Measurements from ENCODE around the gene KNOP1.
"Not testable (repeated sequence)": the region's sequence is repeated elsewhere in the genome, so short reads cannot be mapped to it uniquely, and the experiment has no call there.

Gene KNOP1

DNA sequence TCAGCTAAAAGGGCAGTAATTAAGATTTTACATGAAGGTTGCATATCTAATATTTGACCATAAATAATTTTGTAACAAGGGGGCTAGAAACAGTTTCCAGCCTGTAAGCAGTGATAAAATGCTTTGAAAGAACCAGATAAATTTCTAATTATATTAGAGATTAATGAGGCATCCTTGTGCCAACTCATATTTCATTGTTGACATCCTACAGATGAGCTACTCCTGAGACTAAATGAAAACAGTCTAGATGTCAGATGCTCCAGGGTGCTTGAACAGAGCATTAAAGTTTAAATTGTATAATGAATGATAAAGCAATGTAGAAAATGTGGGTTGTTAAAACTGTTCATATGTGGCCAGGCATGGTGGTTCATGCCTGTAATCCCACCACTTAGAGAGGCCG, 23.3 kb upstream of the KNOP1 start:
- DNase-seq = no peak

DNA sequence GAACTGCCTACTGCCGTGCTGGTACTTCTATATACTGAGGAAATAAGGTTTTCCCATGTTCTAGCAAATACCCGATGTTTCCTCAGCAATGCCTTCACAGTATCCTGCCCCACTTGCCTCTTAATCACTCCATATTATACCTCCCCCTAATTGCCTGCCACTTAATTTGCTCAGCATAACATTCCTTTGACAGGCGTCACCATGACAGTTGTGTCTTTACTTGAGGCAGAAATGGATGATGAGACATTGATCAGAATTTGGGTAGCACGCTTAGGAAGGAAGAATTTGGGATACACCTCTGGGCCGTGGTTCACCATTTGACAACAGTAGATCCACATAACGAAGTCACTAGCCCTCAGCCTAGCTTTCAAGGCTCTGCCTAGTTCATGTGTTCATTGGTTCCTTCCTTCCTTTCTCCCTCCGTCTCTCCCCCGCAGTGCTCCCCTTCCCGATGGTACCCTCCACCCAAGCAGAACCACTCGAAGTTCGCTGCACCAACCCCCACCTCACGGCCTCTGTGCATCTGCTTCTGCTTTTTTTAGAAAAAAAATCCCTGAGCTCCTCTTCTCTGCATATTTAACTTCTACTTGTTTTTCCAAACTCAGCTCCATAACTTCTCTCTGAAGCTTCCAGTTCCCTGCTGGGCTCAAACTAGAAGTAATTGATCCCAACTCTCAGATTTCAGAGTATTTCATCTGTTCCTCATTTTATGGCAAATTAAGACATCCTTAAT, 19.4 kb upstream of the KNOP1 start:
- DNase-seq = no peak

DNA sequence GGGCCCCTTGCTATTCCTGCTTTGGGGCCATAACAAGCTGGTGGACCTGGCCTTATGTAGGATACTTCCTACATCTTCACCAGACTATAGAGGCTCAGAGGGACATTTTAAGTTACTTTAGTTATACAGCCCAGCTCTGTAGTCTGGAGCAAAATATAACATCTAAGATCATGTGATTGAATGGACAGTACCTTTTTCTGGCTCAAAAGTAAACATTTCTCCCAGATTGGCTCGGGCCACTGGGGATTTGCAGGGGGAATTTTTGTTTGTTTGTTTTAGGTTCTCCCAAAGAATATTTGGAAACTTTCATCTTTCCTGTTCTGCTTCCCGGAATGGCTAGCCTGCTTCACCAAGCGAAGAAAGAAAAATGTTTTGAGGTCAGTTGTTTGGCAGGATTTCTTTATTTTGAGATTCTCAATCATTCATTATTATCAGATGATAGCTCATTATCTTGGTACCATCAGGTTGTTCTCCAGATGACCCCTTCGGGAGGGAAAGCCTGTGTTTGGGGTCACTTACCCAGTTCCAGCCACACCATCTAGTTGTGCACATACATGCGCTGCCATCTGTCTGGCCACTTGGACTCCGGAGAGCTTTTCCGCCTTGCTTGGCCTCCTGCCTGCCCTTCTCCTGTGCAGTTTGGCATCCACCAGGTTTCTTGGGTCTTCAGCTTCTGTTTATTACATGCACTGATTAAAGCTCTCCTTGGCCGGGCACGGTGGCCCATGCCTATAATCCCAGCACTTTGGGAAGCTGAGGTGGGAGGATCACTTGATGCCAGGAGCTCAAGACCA, 17.2 kb upstream of the KNOP1 start:
- no peak for DNase-seq

DNA sequence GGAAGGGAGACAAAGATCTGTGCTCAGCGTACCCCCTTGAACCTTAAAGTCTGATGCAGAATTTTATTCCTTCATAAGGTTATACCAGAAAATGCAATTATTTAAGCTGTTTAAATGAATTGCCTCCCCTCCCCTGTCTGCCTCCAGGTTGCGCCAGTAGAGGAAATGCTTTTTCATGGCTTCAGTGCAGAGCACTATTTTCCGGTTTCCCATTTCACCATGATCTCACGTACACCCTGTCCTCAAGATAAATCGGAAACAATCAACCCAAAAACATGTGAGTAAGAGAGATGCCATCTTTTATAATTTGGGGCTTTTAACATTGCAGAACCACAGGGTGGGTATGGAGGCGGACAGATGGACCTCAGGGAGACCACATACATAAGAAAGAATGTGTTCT, 15.5 kb upstream of the KNOP1 start:
- DNase-seq = no peak

DNA sequence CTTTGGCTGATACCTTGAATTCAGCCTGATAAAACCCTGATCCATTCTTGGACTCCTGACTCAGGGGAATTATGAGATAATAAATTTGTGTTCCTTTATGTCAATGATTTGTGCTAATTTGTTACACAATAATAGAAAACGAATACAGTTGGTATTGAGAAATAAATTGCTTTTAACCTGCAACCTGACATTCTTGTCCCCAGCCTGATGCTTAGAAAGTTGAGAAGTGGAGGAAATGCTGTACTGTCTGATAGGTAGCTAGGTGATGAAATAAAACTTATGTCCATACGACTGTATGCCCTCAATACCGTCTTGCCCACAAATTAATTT, 10.6 kb upstream of the KNOP1 start:
- no peak for DNase-seq

DNA sequence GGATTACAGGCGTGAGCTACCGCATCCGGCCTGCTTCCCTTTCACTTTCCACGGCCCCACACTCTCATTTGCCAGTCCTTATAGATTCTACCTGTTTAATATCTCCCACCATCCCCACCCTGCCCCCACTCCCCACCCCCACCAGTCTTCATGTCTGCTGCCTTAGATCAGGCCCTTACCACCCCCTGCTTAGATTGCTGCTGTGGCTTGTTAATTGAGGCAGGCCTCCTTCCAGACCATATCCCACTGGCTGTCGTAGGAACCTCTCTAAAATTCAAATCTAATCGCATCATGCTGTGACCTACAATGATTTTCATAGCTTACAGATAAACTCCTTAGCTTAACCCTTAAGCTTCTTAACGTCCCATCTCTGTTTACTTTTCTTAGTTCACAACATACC, 5.0 kb upstream of the KNOP1 start:
- no peak for DNase-seq

DNA sequence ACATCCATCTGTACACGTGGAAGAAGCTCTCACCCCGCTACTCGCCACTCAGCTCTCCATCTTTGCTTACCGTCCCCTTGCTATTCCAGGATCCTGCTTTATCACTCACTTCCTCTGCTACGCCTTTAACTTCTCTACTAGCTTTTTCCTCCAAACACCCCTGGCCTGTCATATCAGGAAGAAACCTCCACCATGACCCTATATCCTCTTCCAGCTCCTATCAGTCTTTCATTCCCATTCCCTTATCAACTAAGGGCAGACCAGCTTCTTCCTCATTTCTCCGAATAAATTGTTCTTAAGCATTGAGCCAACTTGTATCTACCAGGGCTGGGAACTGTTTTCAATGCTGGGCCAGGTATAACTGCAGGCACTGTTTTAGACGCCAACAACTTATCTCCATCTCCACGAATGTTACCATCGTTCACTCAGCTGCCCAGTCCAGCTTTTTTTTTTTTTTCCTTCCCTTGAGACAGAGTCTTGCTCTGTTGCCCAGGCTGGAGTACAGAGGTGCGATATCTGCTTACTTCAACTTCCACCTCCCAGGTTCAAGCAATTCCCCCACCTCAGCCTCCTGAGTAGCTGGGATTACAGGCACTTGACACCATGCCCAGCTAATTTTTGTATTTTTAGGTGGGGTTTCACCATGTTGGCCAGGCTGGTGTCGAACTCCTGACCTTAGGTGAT, 4.4 kb upstream of the KNOP1 start:
- no peak for DNase-seq

DNA sequence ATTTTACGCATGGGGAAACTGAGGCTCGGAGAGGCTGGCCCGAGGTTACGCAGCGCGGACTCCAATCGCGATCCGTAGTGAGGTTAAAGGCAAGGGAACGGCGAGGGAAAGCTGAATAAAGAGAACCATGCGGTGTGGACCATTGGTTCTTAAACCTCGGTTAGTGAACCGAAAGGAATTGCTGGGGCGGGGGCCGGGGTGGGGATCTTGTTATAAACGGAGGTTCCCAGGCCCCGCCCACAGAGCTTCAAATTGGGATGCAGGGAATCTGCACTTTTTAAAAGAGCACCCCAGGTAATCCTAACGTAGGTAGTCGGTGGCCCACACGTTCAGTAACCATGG, 568 bp upstream of the KNOP1 start:
- no peak for DNase-seq

DNA sequence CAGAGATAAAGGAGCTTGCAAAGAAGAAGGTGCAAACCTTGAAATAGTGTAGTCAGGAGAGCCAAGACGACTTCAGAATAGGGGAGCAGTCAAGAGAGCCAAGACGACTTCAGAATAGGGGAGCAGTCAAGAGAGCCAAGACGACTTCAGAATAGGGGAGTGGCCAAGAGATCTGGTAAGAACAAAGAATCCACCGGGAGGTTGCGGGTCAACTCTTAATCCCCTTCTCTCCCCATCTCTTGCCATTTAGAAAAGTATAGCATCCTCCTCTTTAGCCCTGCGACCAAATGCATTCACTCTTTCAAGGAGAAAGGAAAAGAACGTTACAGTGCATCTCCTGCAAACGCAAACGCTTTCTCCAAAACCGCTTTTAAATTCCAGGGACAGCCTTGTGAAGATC, 713 bp downstream of the KNOP1 start:
- DNase-seq = no peak

DNA sequence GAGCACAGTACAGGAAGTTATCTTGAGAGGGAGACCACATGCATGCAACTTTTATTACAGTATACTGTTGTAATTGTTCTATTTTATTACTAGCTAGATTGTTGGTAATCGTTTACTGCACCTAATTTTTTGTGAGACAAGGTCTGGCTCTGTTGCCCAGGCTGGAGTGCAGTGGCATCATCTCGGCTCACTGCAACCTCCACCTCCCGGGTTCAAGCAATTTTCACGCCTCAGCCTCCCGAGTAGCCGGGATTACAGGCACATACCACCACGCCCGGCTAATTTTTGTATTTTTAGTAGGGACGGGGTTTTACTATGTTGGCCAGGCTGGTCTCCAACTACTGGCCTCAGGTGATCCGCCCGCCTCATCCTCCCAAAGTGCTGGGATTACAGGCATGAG, 1.3 kb downstream of the KNOP1 start:
- DNase-seq = not testable (repeated sequence)

DNA sequence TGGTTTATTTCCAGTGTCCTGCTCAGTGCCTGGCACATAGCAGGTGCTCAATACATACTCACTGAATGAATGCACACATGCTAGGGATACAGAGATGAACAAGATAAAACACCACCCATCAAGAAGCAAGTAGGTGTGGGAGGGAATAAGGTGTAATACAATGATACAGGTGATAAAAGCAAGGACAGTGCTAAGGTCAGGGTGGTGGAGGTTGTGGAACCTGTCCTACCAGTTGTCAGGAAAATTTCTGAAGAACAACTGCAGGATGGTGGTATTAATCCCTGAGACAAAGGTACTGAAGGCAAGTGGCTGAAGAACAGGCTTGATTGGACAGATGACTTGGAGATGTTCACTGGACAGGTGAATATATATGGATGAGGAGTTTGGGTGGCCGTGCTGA, 1.8 kb downstream of the KNOP1 start:
- no peak for DNase-seq

DNA sequence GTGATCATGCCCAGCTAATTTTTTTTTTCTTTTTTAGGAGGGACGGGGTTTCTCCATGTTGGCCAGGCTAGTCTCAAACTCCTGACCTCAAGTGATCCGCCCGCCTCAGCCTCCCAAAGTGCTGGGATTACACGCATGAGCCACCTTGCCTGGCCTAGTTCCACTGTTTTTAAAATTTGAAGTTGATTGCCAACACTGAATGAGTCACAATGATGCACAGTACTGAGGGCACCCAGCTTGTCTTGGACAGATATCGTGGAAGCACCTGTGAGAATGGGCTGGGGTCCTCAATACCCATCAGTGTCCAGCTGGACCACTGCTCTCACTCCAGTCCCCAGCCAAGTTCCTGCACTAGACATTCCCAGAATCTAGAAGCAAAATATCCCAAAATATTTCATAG, 2.5 kb downstream of the KNOP1 start:
- DNase-seq = no peak

DNA sequence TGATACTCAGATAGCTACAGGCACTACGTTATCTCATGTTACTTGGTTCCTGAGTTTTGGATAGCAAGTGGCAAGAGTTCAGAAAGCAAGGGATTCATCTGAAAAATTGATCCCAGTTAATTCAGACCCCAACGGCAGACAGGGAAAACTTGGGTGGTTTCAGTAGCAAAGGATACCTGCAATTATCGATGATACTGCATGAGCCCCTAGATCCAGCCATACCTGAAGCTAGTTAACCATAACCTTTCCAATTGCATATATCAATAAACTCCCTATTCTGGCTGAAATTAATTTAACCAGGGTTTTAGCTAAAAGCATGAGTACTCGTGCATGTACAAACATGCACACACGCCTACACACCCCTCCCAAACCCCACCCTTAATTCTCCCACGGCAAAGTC, 4.3 kb downstream of the KNOP1 start:
- DNase-seq = no peak

DNA sequence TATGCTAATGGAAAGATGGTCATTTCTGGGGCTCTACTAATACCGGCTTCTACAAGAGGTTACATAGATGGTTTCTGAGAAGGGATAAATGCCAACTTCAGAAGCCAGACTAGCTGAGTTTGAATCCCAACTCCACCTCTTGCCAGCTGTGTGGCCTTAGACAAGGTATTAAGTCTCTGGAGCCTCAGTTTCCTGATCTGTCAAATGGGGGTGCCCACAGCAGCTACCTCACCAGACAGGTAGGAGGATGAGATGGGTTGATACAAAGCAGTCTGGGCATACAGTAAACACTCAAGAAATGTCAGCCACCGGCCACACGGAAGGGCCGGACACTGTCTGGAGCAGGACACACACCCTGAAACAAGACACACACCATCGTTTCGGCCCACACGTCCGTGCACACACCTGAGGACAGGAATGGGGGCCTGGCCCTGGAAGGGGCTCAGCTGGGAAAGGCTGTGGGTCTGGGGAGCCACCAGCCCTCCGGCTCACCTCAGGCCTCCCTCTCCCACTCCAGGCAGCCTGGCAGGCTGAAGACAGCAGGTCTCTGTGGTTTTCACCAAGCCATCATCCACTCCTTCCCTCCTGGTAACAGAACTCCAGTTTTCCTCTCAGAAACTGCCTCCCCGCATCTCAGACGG, 5.5 kb downstream of the KNOP1 start:
- DNase-seq = no peak

DNA sequence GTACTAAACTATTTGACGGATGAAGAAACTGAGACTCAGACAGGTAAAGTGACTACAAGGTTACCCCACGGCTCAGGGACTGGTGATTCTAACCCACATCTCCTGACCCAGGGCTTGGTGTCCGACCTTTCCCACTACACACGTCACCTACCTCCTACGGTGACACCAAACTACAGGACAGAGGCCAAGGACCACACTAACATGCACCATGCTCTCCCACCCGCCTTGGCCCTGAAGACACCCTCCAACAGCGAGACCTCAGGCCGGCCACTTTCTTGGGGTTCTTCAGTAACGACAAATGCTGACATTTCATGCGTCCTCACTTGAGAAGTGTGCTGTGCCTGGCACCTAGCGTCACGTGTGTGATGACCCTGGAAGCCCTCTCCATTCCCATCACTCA, 6.4 kb downstream of the KNOP1 start:
- DNase-seq = no peak

DNA sequence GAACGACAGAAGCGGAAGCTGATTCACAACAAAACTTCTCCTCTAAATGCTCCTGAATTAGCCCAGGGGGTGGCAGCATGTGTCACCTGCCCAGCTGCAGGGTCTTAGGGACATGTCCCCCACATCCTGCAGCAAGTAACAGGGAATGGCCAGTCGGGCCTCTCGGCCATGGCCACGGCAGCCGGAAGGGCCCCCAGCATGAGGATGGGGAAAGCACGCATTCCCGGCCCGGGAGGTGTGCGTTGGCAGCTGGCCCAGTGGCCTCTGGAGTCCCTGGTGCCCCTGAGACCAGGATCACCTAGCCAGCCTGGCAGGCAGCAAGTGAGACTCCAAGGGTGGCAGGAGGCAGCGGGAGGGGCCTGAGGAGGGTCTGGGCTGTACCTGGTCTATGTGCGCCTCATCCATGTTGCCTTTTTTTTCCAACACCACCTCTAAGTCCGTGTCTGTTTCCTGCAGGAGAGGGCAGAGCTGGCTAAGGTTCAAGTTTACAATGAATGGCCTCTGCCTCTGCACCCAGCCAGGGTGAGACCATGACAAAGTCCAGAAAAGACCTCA, 7.0 kb downstream of the KNOP1 start:
- DNase-seq = no peak

DNA sequence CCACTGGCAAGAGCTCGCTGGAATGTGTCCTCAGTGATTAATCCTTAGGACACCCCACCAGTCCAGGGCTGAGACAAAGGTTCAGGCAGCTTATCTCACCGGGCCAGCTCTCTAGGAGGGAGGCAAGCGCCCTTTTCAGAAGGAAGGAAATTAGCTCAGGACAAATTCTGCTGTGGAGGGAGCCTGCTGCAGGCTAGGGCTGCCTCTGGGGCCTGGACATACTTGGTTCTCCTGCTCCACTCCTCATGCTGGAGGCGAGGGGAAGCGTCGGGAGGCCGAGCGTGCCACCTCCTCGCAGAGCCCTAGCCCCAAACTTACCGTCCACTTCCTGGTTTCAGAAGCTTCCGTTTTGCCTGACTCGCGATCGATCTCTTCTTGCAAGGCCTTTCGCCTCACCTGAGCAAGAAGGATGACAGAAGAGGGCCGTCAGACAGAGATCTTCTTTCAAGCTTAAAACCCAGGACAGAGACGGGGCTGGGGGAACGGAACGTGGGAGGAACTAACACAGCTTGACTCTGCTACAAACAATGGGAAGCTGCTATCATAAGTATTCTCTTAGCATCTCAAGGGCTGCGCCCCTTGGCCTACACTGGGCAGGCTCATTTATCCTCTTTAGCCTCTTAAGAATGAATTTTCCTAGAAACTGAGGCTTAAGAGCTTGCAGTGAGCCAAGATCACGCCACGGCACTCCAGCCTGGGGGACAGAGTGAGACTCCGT, 7.7 kb downstream of the KNOP1 start:
- DNase-seq = no peak

DNA sequence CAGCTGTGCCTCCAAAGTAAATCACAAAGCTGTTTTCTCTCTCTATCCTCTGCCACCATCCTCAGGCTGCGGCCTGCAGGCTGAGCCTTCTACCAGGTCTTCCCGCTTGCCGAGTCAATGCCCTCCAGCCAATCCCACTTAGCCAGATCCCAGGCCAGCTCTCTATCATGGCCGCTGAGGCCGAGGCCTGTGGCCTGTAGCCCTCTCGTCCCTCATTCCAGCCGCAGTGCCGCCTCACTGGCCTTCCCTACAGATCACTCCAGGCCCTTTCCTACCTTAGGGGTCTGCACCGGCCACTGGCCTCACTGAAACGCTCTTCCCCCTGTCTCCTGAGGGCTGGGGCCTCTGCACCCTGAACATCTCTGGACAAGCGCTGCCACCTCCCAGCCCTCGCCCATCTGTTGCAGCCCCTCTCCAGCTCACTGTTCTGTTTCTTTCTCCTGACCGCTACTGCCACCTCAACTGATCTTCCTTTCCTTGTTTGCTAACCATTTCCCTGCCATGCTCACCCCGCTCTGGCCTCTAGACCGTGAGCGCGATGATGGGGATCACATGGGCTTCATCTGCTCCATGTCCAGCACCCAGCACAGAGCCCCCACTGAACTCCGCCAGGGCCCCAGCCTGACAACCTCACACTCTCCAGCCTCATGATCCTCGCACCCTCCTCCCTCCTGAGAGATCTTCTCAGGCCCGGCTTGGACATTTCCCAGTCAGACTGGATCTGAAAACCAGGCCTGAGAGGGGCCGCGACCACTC, 8.5 kb downstream of the KNOP1 start:
- no peak for DNase-seq

DNA sequence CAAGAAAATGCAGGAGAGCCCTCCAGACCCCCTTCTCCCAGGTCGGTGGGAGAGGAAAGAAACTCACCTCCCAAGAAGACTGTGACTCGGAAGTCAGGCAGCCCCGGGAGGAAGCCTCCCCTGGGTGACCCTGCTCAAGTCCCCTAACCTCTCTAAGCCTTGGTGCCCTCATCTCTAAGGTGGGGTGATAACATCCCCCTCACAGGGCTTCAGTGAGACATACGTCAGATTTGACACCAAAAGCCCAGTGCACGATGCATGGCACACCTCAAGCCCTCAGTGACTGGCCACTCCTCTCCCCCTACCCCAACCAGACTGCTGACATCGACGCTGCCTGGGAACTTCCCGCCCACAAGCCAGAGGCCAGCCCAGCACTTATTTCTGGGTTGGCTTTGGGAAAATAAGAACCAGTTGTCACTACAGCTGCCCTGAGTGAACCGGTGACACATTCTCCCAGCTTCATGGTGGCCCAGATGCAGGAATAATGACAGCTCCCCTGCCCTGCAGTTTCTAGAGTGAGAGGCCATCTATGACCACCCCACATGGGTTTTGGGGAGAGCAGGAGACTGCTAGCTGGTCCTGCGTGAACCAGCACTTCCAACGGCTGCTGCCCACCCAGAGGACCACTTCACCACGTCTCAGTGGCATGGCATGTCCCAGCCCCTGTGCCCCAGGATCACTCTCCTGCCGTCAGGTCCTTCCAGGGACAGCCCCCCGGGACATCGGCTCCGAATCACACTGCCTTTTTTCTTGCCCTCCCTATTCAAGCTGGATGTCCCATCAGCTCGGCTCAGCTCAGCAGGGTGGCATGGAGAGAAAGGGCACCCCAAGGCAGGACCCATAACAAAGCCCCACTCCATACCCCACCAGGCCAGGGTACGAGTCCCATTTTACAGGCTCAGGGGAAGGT, 9.5 kb downstream of the KNOP1 start:
- no peak for DNase-seq

DNA sequence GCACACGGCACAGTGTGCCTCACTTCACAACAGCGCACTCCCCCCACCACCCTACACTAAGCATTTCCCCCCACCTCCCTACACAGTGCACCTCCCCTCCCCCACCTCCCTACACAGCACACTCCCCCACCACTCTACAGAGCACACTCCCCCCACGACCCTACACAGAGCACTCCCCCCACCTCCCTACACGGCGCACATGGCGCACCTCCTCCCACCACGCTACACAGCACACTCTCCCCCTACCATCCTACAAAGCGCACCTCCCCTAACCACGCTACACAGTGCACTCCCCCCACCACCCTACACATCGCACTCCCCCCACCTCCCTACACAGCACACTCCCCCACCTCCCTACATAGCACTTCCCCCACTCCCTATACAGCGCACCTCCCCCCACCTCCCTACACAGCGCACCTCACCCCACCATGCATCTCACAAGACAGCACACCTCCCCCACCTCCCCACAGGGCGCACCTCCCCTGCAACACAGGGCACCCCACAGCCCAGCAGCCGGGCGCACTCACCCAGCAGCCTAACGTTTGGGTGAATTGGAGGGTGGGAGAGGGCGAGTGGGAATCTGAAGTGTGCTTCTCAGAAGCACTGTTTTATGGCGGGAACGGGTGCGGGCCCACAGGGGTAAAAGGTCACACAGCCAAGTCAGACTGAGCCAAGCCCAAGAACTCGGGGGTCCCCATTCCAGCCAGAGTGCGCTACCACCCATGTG, 10.3 kb downstream of the KNOP1 start:
- no peak for DNase-seq
